ENCODE measurements around the gene SPI1.

GRCh38 chr11:47347137-47347536, 31.2 kb downstream of the SPI1 start:
- no peak for TF ChIP-seq CTCF (conservative IDR thresholded peaks at IDR 0.05 in 1 of 2, IDR thresholded peaks at IDR 0.05 in 1 of 2; ENCODE audit: extremely low read depth in 1 of 2, insufficient read depth in 1 of 2, low read depth in 1 of 2, low read length in 2 of 2)
- TF ChIP-seq EZH2 (IDR thresholded peaks at IDR 0.05; ENCODE audit: borderline replicate concordance, low read length) = no peak

Measured in mammary epithelial cell (primary cell).